Measurements from ENCODE around the gene RNASE1. TPM values are rescaled to one million over a fixed set of nuclear protein-coding genes. Genes with fewer than 3 reads are reported as not detected.

The RNASE1 gene
- total RNA-seq (100 to 1,000 TPM; 127 to 654 (median 294) TPM), polyA plus RNA-seq (100 to 1,000 TPM; 199 to 242 TPM)
- long read RNA-seq, donor 1, transcript RNASE1-203 (3 exons, 769 nt): minor isoform, 12 of 250 reads
- long read RNA-seq, donor 1, transcript RNASE1-202 (2 exons, 1,348 nt): major isoform, 138 of 250 reads
- long read RNA-seq, donor 1, transcript RNASE1-201 (3 exons, 878 nt): minor isoform, 19 of 250 reads
- long read RNA-seq, donor 1, partial matches to known transcripts: 0 of 250 reads
- long read RNA-seq, donor 1, other reads (novel, unspliced or antisense): 80 of 250 reads
- long read RNA-seq, donor 2, transcript RNASE1-203 (3 exons, 769 nt): minor isoform, 6 of 118 reads
- long read RNA-seq, donor 2, transcript RNASE1-201 (3 exons, 878 nt): minor isoform, 6 of 118 reads
- long read RNA-seq, donor 2, transcript RNASE1-202 (2 exons, 1,348 nt): major isoform, 87 of 118 reads
- long read RNA-seq, donor 2, partial matches to known transcripts: 0 of 118 reads
- long read RNA-seq, donor 2, other reads (novel, unspliced or antisense): 19 of 118 reads
- long read RNA-seq, donor 3, transcript RNASE1-203 (3 exons, 769 nt): minor isoform, 9 of 164 reads
- long read RNA-seq, donor 3, transcript RNASE1-202 (2 exons, 1,348 nt): major isoform, 90 of 164 reads
- long read RNA-seq, donor 3, transcript RNASE1-201 (3 exons, 878 nt): minor isoform, 13 of 164 reads
- long read RNA-seq, donor 3, partial matches to known transcripts: 0 of 164 reads
- long read RNA-seq, donor 3, other reads (novel, unspliced or antisense): 52 of 164 reads

DNA sequence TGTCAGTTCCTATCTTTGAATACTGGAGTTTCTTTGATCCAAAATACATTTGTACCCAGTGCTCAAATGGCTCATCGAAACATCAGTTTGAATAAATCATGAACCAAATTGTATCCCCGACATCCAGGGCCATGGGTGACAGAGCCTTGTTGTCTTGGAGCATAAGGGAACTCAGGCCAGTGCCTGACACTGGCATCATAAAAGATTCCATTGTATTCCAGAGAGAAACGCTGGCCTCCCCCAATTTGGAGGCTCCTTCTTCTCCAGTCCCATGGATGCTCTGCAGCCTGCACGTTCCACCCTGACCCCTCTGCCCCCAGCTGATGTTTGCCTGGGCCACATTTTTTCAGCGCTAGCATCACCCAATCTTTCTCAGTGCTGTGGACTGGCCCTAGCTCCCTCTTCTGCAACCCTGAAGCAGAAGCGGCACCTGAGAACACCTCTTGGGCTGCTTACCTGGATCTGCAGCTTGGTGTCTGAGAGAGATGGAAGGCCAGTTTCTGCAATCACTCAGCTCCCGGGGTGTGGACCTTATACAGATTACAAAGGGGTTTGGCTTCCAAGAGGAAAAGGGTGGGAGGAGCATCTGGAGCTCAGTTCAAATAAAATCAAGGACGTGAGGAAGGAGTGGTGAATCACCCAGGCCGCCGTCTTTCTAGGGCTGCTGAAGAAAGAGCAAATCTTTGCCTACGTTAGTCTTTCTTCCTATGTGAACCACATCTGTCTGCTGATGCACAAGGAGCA is at the start of gene RNASE1:
RNASE1 (minus strand) TSS at position 504 of the 744 bp plus-strand sequence. CDS start 776 bp downstream, outside the sequence.
- Histone ChIP-seq H3K36me3 (peaks cover 0 to 4% (median 0%) of the 10 kb centered on the region in 9 donors), H3K27me3 (no peaks in the 10 kb centered on the region), H3K9me3 (no peaks in the 10 kb centered on the region), H3K4me1 (peaks cover 0 to 60% (median 23%) of the 10 kb centered on the region in 12 donors), H3K4me3 (peak within 1 kb of the TSS; percentile 25 to 83 (median 60)), H3K27ac (peak within 1 kb of the TSS; percentile 20 to 93 (median 84))
- intact Hi-C loops (cut with DNase I): loop anchor here in 3 of 10 donors (2.0 to 5.0 kb wide), 5 partner anchors 35 to 105 kb away; partner anchors contain the start of gene EDDM3B (in 1 of the 3)
- ATAC-seq (peak; percentile 45 to 83 (median 80)), DNase-seq (peak in 4 of 5 donors; percentile 51 to 66 (median 60))
- 49 to 58% (median 52%) methylated on average over 11 of the region's 11 CpGs for WGBS, 4 donors
- TF ChIP-seq, protein P1, sequence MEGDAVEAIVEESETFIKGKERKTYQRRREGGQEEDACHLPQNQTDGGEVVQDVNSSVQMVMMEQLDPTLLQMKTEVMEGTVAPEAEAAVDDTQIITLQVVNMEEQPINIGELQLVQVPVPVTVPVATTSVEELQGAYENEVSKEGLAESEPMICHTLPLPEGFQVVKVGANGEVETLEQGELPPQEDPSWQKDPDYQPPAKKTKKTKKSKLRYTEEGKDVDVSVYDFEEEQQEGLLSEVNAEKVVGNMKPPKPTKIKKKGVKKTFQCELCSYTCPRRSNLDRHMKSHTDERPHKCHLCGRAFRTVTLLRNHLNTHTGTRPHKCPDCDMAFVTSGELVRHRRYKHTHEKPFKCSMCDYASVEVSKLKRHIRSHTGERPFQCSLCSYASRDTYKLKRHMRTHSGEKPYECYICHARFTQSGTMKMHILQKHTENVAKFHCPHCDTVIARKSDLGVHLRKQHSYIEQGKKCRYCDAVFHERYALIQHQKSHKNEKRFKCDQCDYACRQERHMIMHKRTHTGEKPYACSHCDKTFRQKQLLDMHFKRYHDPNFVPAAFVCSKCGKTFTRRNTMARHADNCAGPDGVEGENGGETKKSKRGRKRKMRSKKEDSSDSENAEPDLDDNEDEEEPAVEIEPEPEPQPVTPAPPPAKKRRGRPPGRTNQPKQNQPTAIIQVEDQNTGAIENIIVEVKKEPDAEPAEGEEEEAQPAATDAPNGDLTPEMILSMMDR (IDR thresholded peaks at IDR 0.05): no peak
- peak in 1 of 2 donors; percentile 76 for TF ChIP-seq POLR2A (IDR thresholded peaks at IDR 0.05)

DNA sequence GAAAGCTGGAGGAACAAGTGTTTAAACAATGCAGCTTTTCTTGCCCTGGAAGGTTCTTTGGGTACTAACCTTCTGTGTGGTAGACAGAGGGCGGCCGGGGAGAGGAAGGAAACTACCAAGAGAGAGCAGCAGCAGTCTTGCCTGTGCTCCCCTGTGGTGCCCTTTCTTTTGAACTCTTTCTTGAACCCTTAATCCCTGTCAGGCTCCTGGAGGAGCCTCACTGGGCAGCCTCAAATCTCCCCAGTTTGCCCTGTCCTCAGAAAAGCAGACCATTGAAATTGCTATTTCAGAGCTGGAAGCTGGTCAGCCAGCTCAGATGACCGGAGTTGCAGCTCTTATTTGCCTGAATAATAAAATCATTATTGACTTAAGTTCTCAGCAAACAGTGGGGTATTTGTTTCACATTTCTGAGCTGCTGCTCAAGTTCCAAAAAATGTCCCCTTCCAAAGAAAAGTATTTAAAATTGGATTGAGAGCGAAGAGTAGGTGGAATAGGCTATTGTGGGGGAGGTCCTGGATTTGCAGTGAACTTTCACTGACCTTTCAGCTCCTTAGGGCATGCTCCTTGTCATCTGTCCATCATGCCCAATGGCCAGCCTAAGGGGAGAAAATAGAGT is 46.4 kb upstream of the RNASE1 start:
- intact Hi-C loops (cut with DNase I): no loop called here
- 56 to 62% (median 61%) methylated on average over 4 of the region's 4 CpGs for WGBS, 4 donors
- TF ChIP-seq POLR2A (IDR thresholded peaks at IDR 0.05): no peak
- TF ChIP-seq, protein P1 (IDR thresholded peaks at IDR 0.05): no peak
- peak overlapping the region in 2 of 12 donors; percentile 13 to 58 for H3K27ac ChIP-seq
- no peaks in the 10 kb centered on the region for H3K9me3 ChIP-seq
- peaks cover 0 to 7% (median 0%) of the 10 kb centered on the region in 9 donors for H3K27me3 ChIP-seq
- no peak for ATAC-seq
- H3K36me3 ChIP-seq: no peaks in the 10 kb centered on the region
- H3K4me1 ChIP-seq: peaks cover 0 to 12% (median 0%) of the 10 kb centered on the region in 12 donors
- H3K4me3 ChIP-seq: no peak overlapping the region
- no peak for DNase-seq

DNA sequence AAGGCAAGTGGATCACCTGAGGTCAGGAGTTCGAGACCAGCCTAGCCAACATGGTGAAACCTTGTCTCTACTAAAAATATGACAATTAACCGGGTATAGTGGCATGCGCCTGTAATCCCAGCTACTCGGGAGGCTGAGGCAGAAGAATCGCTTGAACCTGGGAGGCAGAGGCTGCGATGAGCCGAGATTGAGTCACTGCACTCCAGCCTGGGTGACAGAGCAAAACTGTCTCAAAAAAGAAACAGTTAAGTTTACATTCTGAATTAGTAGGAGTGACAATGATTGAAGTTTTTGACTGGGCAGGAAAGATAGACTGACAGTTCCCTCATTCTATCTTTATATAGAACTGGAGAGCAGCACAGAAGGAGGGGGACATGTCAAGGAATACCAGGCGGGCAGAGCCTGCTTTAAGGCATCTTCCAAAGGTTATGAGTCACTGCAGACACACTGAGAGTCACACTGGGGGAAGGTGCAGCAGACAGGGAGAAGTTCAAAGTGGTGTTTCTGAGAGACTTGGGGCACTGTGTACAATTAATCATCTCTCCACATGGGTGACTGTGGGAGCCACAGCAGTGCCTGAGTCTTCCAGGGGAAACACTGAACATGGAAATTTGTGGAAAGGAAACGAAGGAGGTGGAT is 45.8 kb upstream of the RNASE1 start:
- DNase-seq: no peak
- H3K27ac ChIP-seq: peak overlapping the region in 2 of 12 donors; percentile 13 to 58
- peak in 1 of 4 donors; percentile 33 for ATAC-seq
- H3K4me3 ChIP-seq: no peak overlapping the region
- peaks cover 0 to 12% (median 0%) of the 10 kb centered on the region in 12 donors for H3K4me1 ChIP-seq
- H3K9me3 ChIP-seq: no peaks in the 10 kb centered on the region
- WGBS, 4 donors: 80 to 84% (median 84%) methylated on average over 9 of the region's 9 CpGs
- no peaks in the 10 kb centered on the region for H3K36me3 ChIP-seq
- H3K27me3 ChIP-seq: peaks cover 0 to 7% (median 0%) of the 10 kb centered on the region in 9 donors
- TF ChIP-seq POLR2A (IDR thresholded peaks at IDR 0.05): no peak
- TF ChIP-seq, protein P1 (IDR thresholded peaks at IDR 0.05): no peak
- intact Hi-C loops (cut with DNase I): no loop called here
